ENCODE results near the gene ANGPTL3.

GRCh38 chr1:62628506-62628905 lies 31.2 kb downstream of the ANGPTL3 start:
- no peak for TF ChIP-seq CTCF (IDR thresholded peaks at IDR 0.05; ENCODE audit: poor library complexity)
- no peak for TF ChIP-seq EZH2 (IDR thresholded peaks at IDR 0.05; ENCODE audit: borderline replicate concordance)

Data from hepatocyte (in vitro differentiated cells).